ENCODE data around the gene SLC66A2.

Gene SLC66A2

GRCh38 chr18:79919089-79919488 is 32.4 kb downstream of the SLC66A2 start:
- DNase-seq (ENCODE audit: low read depth in 2 of 2): no peak

GRCh38 chr18:79918615-79919011 is 32.8 kb downstream of the SLC66A2 start:
- DNase-seq (ENCODE audit: low read depth in 2 of 2): no peak

- DNase-seq (ENCODE audit: low read depth in 2 of 2): no peak
These were observed 33.4 kb downstream of the SLC66A2 start for GRCh38 chr18:79917853-79918614.

- no peak for DNase-seq (ENCODE audit: low read depth in 2 of 2)
These were observed 34.1 kb downstream of the SLC66A2 start for GRCh38 chr18:79917169-79917852.

- no peak for DNase-seq (ENCODE audit: low read depth in 2 of 2)
These were observed 34.8 kb downstream of the SLC66A2 start for GRCh38 chr18:79916546-79917168.

- no peak for DNase-seq (ENCODE audit: low read depth in 2 of 2)
These were observed 35.3 kb downstream of the SLC66A2 start for GRCh38 chr18:79916128-79916494.

- no peak for DNase-seq (ENCODE audit: low read depth in 2 of 2)
These were observed 36.0 kb downstream of the SLC66A2 start for GRCh38 chr18:79915161-79916127.

GRCh38 chr18:79914614-79915160 is 36.8 kb downstream of the SLC66A2 start:
- DNase-seq (ENCODE audit: low read depth in 2 of 2): no peak

- DNase-seq (ENCODE audit: low read depth in 2 of 2): no peak
These were observed 38.2 kb downstream of the SLC66A2 start for GRCh38 chr18:79912994-79913831.

- no peak for DNase-seq (ENCODE audit: low read depth in 2 of 2)
These were observed 39.0 kb downstream of the SLC66A2 start for GRCh38 chr18:79912409-79912991.

- DNase-seq (ENCODE audit: low read depth in 2 of 2): no peak
These were observed 39.8 kb downstream of the SLC66A2 start for GRCh38 chr18:79911344-79912270.

GRCh38 chr18:79910563-79911343 is 40.7 kb downstream of the SLC66A2 start:
- DNase-seq (ENCODE audit: low read depth in 2 of 2): no peak

GRCh38 chr18:79906706-79907105 is 44.7 kb downstream of the SLC66A2 start:
- no peak for DNase-seq (ENCODE audit: low read depth in 2 of 2)

- no peak for DNase-seq (ENCODE audit: low read depth in 2 of 2)
These were observed 45.5 kb downstream of the SLC66A2 start for GRCh38 chr18:79905993-79906392.

- no peak for DNase-seq (ENCODE audit: low read depth in 2 of 2)
These were observed 46.0 kb downstream of the SLC66A2 start for GRCh38 chr18:79905389-79905911.

GRCh38 chr18:79904357-79905147 is 46.9 kb downstream of the SLC66A2 start:
- no peak for DNase-seq (ENCODE audit: low read depth in 2 of 2)

GRCh38 chr18:79903787-79904356 is 47.6 kb downstream of the SLC66A2 start:
- DNase-seq (ENCODE audit: low read depth in 2 of 2): no peak

Data from fibroblast of skin of left biceps (primary cell).